Esophagus squamous epithelium (tissue), 5 donors: ENCODE results near the gene NRF1. TPM values are rescaled to one million over a fixed set of nuclear protein-coding genes. Genes with fewer than 3 reads are reported as not detected.
"Not testable (repeated sequence)": the region's sequence is repeated elsewhere in the genome, so short reads cannot be mapped to it uniquely, and the experiment has no call there.

ENCODE experiments used
- DNase-seq: peaks from one replicate; lab custom pipeline; 2025; lab: John Stamatoyannopoulos, UW
- H3K27ac ChIP-seq, 4 donors: fragments of 200-600 bp; sonication (generic); one replicate each; pipeline ENCODE4 v1.5.1; 2016 to 2019; ENCODE audit warnings: mild to moderate bottlenecking in 1 of 4
- H3K27me3 ChIP-seq, 4 donors: fragments of 200-600 bp; sonication (generic); 1 replicate in 3 of 4; 2 replicates in 1 of 4; pipeline versions ENCODE4 v1.5.1 to v1.6.0; 2017 to 2021; ENCODE audit warnings: antibody characterized with exemption in 1 of 4
- H3K36me3 ChIP-seq, 3 donors: fragments of 200-600 bp; sonication (generic); one replicate each; pipeline ENCODE4 v1.5.1; 2016 to 2019
- H3K4me1 ChIP-seq, 3 donors: fragments of 200-600 bp; sonication (generic); one replicate each; pipeline ENCODE4 v1.5.1; 2017 to 2019
- H3K4me3 ChIP-seq, 4 donors: fragments of 200-600 bp; sonication (generic); 1 replicate in 3 of 4; 2 replicates in 1 of 4; pipeline ENCODE4 v1.5.1; 2016 to 2019; ENCODE audit warnings: mild to moderate bottlenecking in 2 of 4, moderate library complexity in 1 of 4
- H3K9me3 ChIP-seq, 3 donors: fragments of 200-600 bp; sonication (generic); one replicate each; pipeline ENCODE4 v1.5.1; 2016 to 2019
- CTCF ChIP-seq, 6 experiments: fragments of 450-650 bp in 4 of 6; fragments of 200-600 bp in 2 of 6; sonication (generic) in 2 of 6; IDR thresholded peaks; one replicate each; pipeline ENCODE4 v1.5.1; 2016 to 2019; ENCODE audit warnings: antibody characterized with exemption in 6 of 6, mild to moderate bottlenecking in 4 of 6, moderate library complexity in 4 of 6
- POLR2A ChIP-seq, 4 donors: fragments of 450-650 bp; IDR thresholded peaks; one replicate each; pipeline ENCODE4 v1.6.1; 2017; ENCODE audit warnings: antibody characterized with exemption in 4 of 4, mild to moderate bottlenecking in 4 of 4, moderate library complexity in 3 of 4
- WGBS, 2 donors: methylation state at CpG; one replicate each; pipeline ENCODE4 v1.1.5; 2018; 5-methylcytosine and 5-hydroxymethylcytosine counted together
- intact Hi-C: fragments of 100-400 bp; cut with DNase I; formaldehyde crosslinking; loops from one replicate; pipeline ENCODE4 v1.15.0; 2022
- total RNA-seq, 4 donors: library from RNA; depleted of rRNA; stranded (reverse); fragments of >200 nt; gene quantifications; one replicate each; pipeline ENCODE4 v1.1.0, GENCODE V29; 2016
- donor health status: DM: yes; HTN: yes; CAD: no.

Gene NRF1
- total RNA-seq, 4 donors from 2014 or later = 10.0 to 18.3 (median 13.3) TPM

GRCh38 chr7:129597672-129598071 lies 13.8 kb upstream of the NRF1 start:
- Histone ChIP-seq H3K27me3 (no peaks in the 10 kb centered on the region), H3K27ac (no peak overlapping the region), H3K36me3 (no peaks in the 10 kb centered on the region), H3K9me3 (no peaks in the 10 kb centered on the region), H3K4me3 (no peak overlapping the region), H3K4me1 (no peaks in the 10 kb centered on the region)
- no peak for TF ChIP-seq CTCF (IDR thresholded peaks at IDR 0.05)
- TF ChIP-seq POLR2A (IDR thresholded peaks at IDR 0.05) = no peak
- DNase-seq = no peak
- intact Hi-C loops = no loop called here

- no peak for DNase-seq
- 85 to 88% methylated on average over 5 of the region's 5 CpGs for whole genome bisulfite sequencing, 2 donors
- TF ChIP-seq POLR2A (IDR thresholded peaks at IDR 0.05) = no peak
- TF ChIP-seq CTCF (IDR thresholded peaks at IDR 0.05) = no peak
- Histone ChIP-seq H3K9me3 (no peaks in the 10 kb centered on the region), H3K27ac (no peak overlapping the region), H3K4me1 (no peaks in the 10 kb centered on the region), H3K4me3 (no peak overlapping the region), H3K36me3 (no peaks in the 10 kb centered on the region), H3K27me3 (no peaks in the 10 kb centered on the region)
- intact Hi-C loops = no loop called here
These were observed 12.3 kb upstream of the NRF1 start for GRCh38 chr7:129599174-129599573.

GRCh38 chr7:129603594-129603993 lies 7.9 kb upstream of the NRF1 start:
- DNase-seq, H3K4me3 ChIP-seq, H3K9me3 ChIP-seq, intact Hi-C loops, H3K4me1 ChIP-seq, H3K27me3 ChIP-seq, H3K36me3 ChIP-seq, H3K27ac ChIP-seq: not testable (repeated sequence)
- 56 to 64% methylated on average over 5 of the region's 5 CpGs for WGBS, 2 donors

GRCh38 chr7:129604021-129604420 lies 7.5 kb upstream of the NRF1 start:
- H3K27me3 ChIP-seq, DNase-seq, H3K36me3 ChIP-seq, H3K27ac ChIP-seq, intact Hi-C loops, H3K9me3 ChIP-seq, H3K4me3 ChIP-seq, H3K4me1 ChIP-seq: not testable (repeated sequence)
- WGBS, 2 donors = 84 to 88% methylated on average over 3 of the region's 3 CpGs

GRCh38 chr7:129604713-129605437 lies 6.6 kb upstream of the NRF1 start:
- DNase-seq = no peak
- Histone ChIP-seq H3K27ac (no peak overlapping the region), H3K27me3 (no peaks in the 10 kb centered on the region), H3K9me3 (no peaks in the 10 kb centered on the region), H3K36me3 (peaks cover 0 to 11% (median 0%) of the 10 kb centered on the region in 3 donors), H3K4me1 (peaks cover 0 to 9% (median 2%) of the 10 kb centered on the region in 3 donors), H3K4me3 (no peak overlapping the region)
- TF ChIP-seq CTCF (IDR thresholded peaks at IDR 0.05) (no peak), POLR2A (IDR thresholded peaks at IDR 0.05) (no peak)
- intact Hi-C loops = no loop called here
- 77 to 82% methylated on average over 8 of the region's 8 CpGs for WGBS, 2 donors

GRCh38 chr7:129605960-129606614 lies 5.4 kb upstream of the NRF1 start:
- no peak overlapping the region for H3K27ac ChIP-seq
- WGBS, 2 donors = 71 to 79% methylated on average over 6 of the region's 6 CpGs
- peaks cover 7 to 19% (median 12%) of the 10 kb centered on the region in 3 donors for H3K4me1 ChIP-seq
- TF ChIP-seq POLR2A (IDR thresholded peaks at IDR 0.05) (no peak), CTCF (IDR thresholded peaks at IDR 0.05) (no peak)
- H3K9me3 ChIP-seq = no peaks in the 10 kb centered on the region
- H3K4me3 ChIP-seq = no peak overlapping the region
- H3K36me3 ChIP-seq = peaks cover 0 to 11% (median 0%) of the 10 kb centered on the region in 3 donors
- H3K27me3 ChIP-seq = no peaks in the 10 kb centered on the region
- intact Hi-C loops = no loop called here
- no peak for DNase-seq
